Activated CD4-positive, alpha-beta T cell treated with anti-CD3 and anti-CD28 coated beads for 36 hours (primary cell): ENCODE measurements around the gene RNF113B. TPM values are rescaled to one million over a fixed set of nuclear protein-coding genes. Genes with fewer than 3 reads are reported as not detected.

Source experiments
- ATAC-seq: fragments of 200-7000 bp; cut with Tn5 transposase; one replicate; pipeline ENCODE4 v1.10.0; 2021; ENCODE audit warnings: mild to moderate bottlenecking, moderate library complexity
- CTCF ChIA-PET: fragments of 350-600 bp; sonication (Branson Sonifier 250); formaldehyde crosslinking; loops from one replicate; lab custom pipeline; 2021; ENCODE audit warnings: antibody characterized with exemption; lab: Charles Lee
- POLR2A ChIA-PET: fragments of 350-600 bp; sonication (Branson Sonifier 250); formaldehyde crosslinking; loops from one replicate; lab custom pipeline; 2021; ENCODE audit warnings: antibody characterized with exemption, inconsistent platforms; lab: Charles Lee
- DNase-seq: peaks from one replicate; pipeline ENCODE4 v3.0.0-alpha.2; 2020
- H3K27ac Mint-ChIP-seq: one replicate; pipeline ENCODE4 v1.8.0; 2021; ENCODE audit warnings: mixed read lengths
- H3K27me3 Mint-ChIP-seq: one replicate; pipeline ENCODE4 v1.8.0; 2021; ENCODE audit warnings: mixed read lengths
- H3K36me3 Mint-ChIP-seq: one replicate; pipeline ENCODE4 v1.8.0; 2021; ENCODE audit warnings: low read depth, mixed read lengths
- H3K4me1 Mint-ChIP-seq: one replicate; pipeline ENCODE4 v1.8.0; 2021; ENCODE audit warnings: mixed read lengths
- H3K4me3 Mint-ChIP-seq: one replicate; pipeline ENCODE4 v1.8.0; 2021; ENCODE audit warnings: mild to moderate bottlenecking, moderate library complexity, mixed read lengths
- H3K9me3 Mint-ChIP-seq: one replicate; pipeline ENCODE4 v1.8.0; 2021; ENCODE audit warnings: low read depth, mixed read lengths
- intact Hi-C, 2 experiments: fragments of 100-400 bp; cut with DNase I in 1 of 2; cut with micrococcal nuclease in 1 of 2; formaldehyde crosslinking; loops; one replicate each; pipeline versions ENCODE4 v1.14.2 to v1.15.1; 2022 to 2024; cut with DNase I, micrococcal nuclease
- total RNA-seq, 2 experiments: library from RNA; stranded (reverse); gene quantifications; one replicate each; pipeline ENCODE4 v1.2.3, GENCODE V29; 2021

The RNF113B gene
- not detected for total RNA-seq

GRCh38 chr13:98176777-98177608 is at the start of gene RNF113B:
Gene RNF113B (minus strand): TSS chr13:98177269. CDS start chr13:98177236, 33 bp downstream.
- H3K27me3 Mint-ChIP-seq: peaks cover 10% of the 10 kb centered on the region
- no peaks in the 10 kb centered on the region for H3K9me3 Mint-ChIP-seq
- no peak within 1 kb of the TSS for H3K4me3 Mint-ChIP-seq
- ATAC-seq (no peak), DNase-seq (no peak)
- ChIA-PET CTCF (no interaction called here), POLR2A (no interaction called here)
- H3K27ac Mint-ChIP-seq: no peak within 1 kb of the TSS
- intact Hi-C loops: no loop called here
- H3K4me1 Mint-ChIP-seq: no peaks in the 10 kb centered on the region
- H3K36me3 Mint-ChIP-seq: no peaks in the 10 kb centered on the region

GRCh38 chr13:98226496-98226895 is 49.4 kb upstream of the RNF113B start:
- ChIA-PET POLR2A (no interaction called here), CTCF (no interaction called here)
- no peak overlapping the region for H3K4me3 Mint-ChIP-seq

GRCh38 chr13:98225036-98225940 is 48.2 kb upstream of the RNF113B start:
- intact Hi-C loops: no loop called here
- Mint-ChIP-seq H3K27ac (no peak overlapping the region), H3K27me3 (peaks cover 4% of the 10 kb centered on the region), H3K4me3 (no peak overlapping the region), H3K4me1 (no peaks in the 10 kb centered on the region), H3K36me3 (no peaks in the 10 kb centered on the region), H3K9me3 (no peaks in the 10 kb centered on the region)
- ATAC-seq: no peak
- CTCF ChIA-PET: no interaction called here
- DNase-seq: no peak
- POLR2A ChIA-PET: interaction anchor here (0.5 kb wide), 1 partner anchor 17 kb away, joined by 5 read pairs; no protein-coding TSS in a partner anchor

More at GRCh38 chr13:98226496-98226895, 49.4 kb upstream of the RNF113B start:
- Mint-ChIP-seq H3K27me3 (peaks cover 4% of the 10 kb centered on the region), H3K36me3 (no peaks in the 10 kb centered on the region), H3K9me3 (peaks cover 3% of the 10 kb centered on the region), H3K27ac (no peak overlapping the region), H3K4me1 (no peaks in the 10 kb centered on the region)
- DNase-seq: no peak
- intact Hi-C loops: no loop called here
- no peak for ATAC-seq

GRCh38 chr13:98224557-98224956 is 47.5 kb upstream of the RNF113B start:
- intact Hi-C loops: no loop called here
- ChIA-PET CTCF (no interaction called here), POLR2A (interaction anchor here (0.5 kb wide), 1 partner anchor 16 kb away, joined by 5 read pairs; no protein-coding TSS in a partner anchor)
- DNase-seq (no peak), ATAC-seq (no peak)
- no peaks in the 10 kb centered on the region for H3K4me1 Mint-ChIP-seq
- no peak overlapping the region for H3K27ac Mint-ChIP-seq
- H3K4me3 Mint-ChIP-seq: no peak overlapping the region
- H3K27me3 Mint-ChIP-seq: peaks cover 4% of the 10 kb centered on the region
- no peaks in the 10 kb centered on the region for H3K36me3 Mint-ChIP-seq
- H3K9me3 Mint-ChIP-seq: no peaks in the 10 kb centered on the region

GRCh38 chr13:98223741-98224140 is 46.7 kb upstream of the RNF113B start:
- no peaks in the 10 kb centered on the region for H3K36me3 Mint-ChIP-seq
- no peak overlapping the region for H3K27ac Mint-ChIP-seq
- H3K4me3 Mint-ChIP-seq: no peak overlapping the region
- CTCF ChIA-PET: no interaction called here
- H3K27me3 Mint-ChIP-seq: peaks cover 2% of the 10 kb centered on the region
- no peaks in the 10 kb centered on the region for H3K4me1 Mint-ChIP-seq
- intact Hi-C loops: no loop called here
- ATAC-seq (no peak), DNase-seq (no peak)
- POLR2A ChIA-PET: no interaction called here
- no peaks in the 10 kb centered on the region for H3K9me3 Mint-ChIP-seq

- Mint-ChIP-seq H3K36me3 (no peaks in the 10 kb centered on the region), H3K27ac (no peak overlapping the region), H3K4me1 (no peaks in the 10 kb centered on the region), H3K9me3 (no peaks in the 10 kb centered on the region), H3K4me3 (no peak overlapping the region), H3K27me3 (peaks cover 2% of the 10 kb centered on the region)
- ATAC-seq (no peak), DNase-seq (no peak)
- intact Hi-C loops: no loop called here
- ChIA-PET CTCF (no interaction called here), POLR2A (no interaction called here)
These were observed 45.7 kb upstream of the RNF113B start for GRCh38 chr13:98222816-98223215.

- ChIA-PET CTCF (no interaction called here), POLR2A (no interaction called here)
- Mint-ChIP-seq H3K27me3 (peaks cover 2% of the 10 kb centered on the region), H3K4me3 (no peak overlapping the region), H3K9me3 (no peaks in the 10 kb centered on the region), H3K27ac (no peak overlapping the region), H3K4me1 (no peaks in the 10 kb centered on the region), H3K36me3 (no peaks in the 10 kb centered on the region)
- ATAC-seq: no peak
- intact Hi-C loops: no loop called here
- no peak for DNase-seq
These were observed 45.0 kb upstream of the RNF113B start for GRCh38 chr13:98222081-98222554.

GRCh38 chr13:98221234-98221633 is 44.2 kb upstream of the RNF113B start:
- H3K36me3 Mint-ChIP-seq: no peaks in the 10 kb centered on the region
- intact Hi-C loops: no loop called here
- no peak for DNase-seq
- H3K9me3 Mint-ChIP-seq: no peaks in the 10 kb centered on the region
- no peak overlapping the region for H3K4me3 Mint-ChIP-seq
- POLR2A ChIA-PET: no interaction called here
- ATAC-seq: no peak
- H3K27me3 Mint-ChIP-seq: peaks cover 2% of the 10 kb centered on the region
- H3K4me1 Mint-ChIP-seq: no peaks in the 10 kb centered on the region
- CTCF ChIA-PET: no interaction called here
- no peak overlapping the region for H3K27ac Mint-ChIP-seq

GRCh38 chr13:98220271-98220791 is 43.3 kb upstream of the RNF113B start:
- POLR2A ChIA-PET: no interaction called here
- H3K4me1 Mint-ChIP-seq: no peaks in the 10 kb centered on the region
- H3K36me3 Mint-ChIP-seq: no peaks in the 10 kb centered on the region
- H3K9me3 Mint-ChIP-seq: no peaks in the 10 kb centered on the region
- H3K27me3 Mint-ChIP-seq: peaks cover 2% of the 10 kb centered on the region
- no peak for DNase-seq
- intact Hi-C loops: no loop called here
- H3K27ac Mint-ChIP-seq: no peak overlapping the region
- ATAC-seq: no peak
- H3K4me3 Mint-ChIP-seq: no peak overlapping the region
- CTCF ChIA-PET: interaction anchor here (0.6 kb wide), 1 partner anchor 13 kb away, joined by 3 read pairs; no protein-coding TSS in a partner anchor

GRCh38 chr13:98219685-98220084 is 42.6 kb upstream of the RNF113B start:
- H3K27me3 Mint-ChIP-seq: no peaks in the 10 kb centered on the region
- no peaks in the 10 kb centered on the region for H3K36me3 Mint-ChIP-seq
- no peak overlapping the region for H3K4me3 Mint-ChIP-seq
- DNase-seq (no peak), ATAC-seq (no peak)
- ChIA-PET CTCF (interaction anchor here (0.6 kb wide), 1 partner anchor 12 kb away, joined by 3 read pairs; no protein-coding TSS in a partner anchor), POLR2A (no interaction called here)
- no peaks in the 10 kb centered on the region for H3K9me3 Mint-ChIP-seq
- H3K4me1 Mint-ChIP-seq: no peaks in the 10 kb centered on the region
- no peak overlapping the region for H3K27ac Mint-ChIP-seq
- intact Hi-C loops: no loop called here

GRCh38 chr13:98217597-98217996 is 40.5 kb upstream of the RNF113B start:
- intact Hi-C loops: no loop called here
- Mint-ChIP-seq H3K27ac (no peak overlapping the region), H3K36me3 (no peaks in the 10 kb centered on the region), H3K9me3 (no peaks in the 10 kb centered on the region), H3K4me1 (no peaks in the 10 kb centered on the region), H3K27me3 (no peaks in the 10 kb centered on the region), H3K4me3 (no peak overlapping the region)
- DNase-seq: no peak
- ATAC-seq: no peak
- ChIA-PET CTCF (no interaction called here), POLR2A (no interaction called here)
